Measurements from ENCODE around the gene PPP1R2B.

- TF ChIP-seq CTCF (IDR thresholded peaks at IDR 0.05) (no peak), EP300 (IDR thresholded peaks at IDR 0.05) (no peak)
Measured at GRCh38 chr5:156846914-156847313, 3.2 kb upstream of the PPP1R2B start.

Data from A549 (cell line).